ENCODE measurements around the gene SBNO2.

DNA sequence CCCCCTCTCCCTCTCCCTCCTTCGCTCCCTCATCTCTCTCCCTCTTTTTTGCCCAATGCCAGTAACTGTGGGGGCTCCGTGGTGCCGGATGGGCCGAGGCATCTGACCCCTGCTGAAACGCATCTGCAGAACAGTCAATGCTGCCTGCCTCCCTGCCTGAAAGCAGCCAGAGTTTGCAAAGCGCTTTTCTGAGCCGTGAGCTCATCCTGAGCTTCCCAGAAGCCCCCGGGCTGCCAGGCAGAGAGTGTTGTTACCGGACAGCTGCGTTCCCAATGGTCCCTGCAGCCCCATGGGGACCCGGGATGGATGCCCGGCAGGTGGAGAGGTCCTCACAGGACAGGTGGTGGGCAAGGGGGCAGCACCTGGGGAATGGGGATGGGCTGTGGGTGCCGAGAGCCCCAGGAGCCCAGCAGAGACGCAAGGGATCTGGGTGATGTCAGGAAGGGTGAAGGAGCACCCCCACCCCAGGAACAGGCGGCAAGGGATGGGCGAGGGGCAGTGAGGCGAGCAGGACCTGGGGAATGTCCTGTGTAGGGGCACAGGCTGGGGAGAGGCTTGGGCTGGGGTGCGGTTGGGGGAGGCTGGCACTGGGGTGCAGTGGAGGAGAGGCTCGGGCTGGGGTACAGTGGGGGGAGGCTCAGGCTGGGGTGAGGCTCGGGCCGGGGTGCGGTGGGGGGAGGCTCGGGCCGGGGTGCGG lies 37.3 kb downstream of the SBNO2 start:
- TF ChIP-seq, protein P1, sequence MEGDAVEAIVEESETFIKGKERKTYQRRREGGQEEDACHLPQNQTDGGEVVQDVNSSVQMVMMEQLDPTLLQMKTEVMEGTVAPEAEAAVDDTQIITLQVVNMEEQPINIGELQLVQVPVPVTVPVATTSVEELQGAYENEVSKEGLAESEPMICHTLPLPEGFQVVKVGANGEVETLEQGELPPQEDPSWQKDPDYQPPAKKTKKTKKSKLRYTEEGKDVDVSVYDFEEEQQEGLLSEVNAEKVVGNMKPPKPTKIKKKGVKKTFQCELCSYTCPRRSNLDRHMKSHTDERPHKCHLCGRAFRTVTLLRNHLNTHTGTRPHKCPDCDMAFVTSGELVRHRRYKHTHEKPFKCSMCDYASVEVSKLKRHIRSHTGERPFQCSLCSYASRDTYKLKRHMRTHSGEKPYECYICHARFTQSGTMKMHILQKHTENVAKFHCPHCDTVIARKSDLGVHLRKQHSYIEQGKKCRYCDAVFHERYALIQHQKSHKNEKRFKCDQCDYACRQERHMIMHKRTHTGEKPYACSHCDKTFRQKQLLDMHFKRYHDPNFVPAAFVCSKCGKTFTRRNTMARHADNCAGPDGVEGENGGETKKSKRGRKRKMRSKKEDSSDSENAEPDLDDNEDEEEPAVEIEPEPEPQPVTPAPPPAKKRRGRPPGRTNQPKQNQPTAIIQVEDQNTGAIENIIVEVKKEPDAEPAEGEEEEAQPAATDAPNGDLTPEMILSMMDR (IDR thresholded peaks at IDR 0.05): no peak
- TF ChIP-seq POLR2A (IDR thresholded peaks at IDR 0.05): no peak

All from right lobe of liver (tissue), 4 donors.